HepG2 (cell line): ENCODE measurements around the gene LRIT2. TPM values are rescaled to one million over a fixed set of nuclear protein-coding genes. Genes with fewer than 3 reads are reported as not detected.
A peak's percentile ranks its signal among the peaks of the same experiment; 100 is the strongest.
"Not testable (repeated sequence)": the region's sequence is repeated elsewhere in the genome, so short reads cannot be mapped to it uniquely, and the experiment has no call there.

ENCODE experiments used
- ATAC-seq: fragments of 200-7000 bp; cut with Tn5 transposase; 3 replicates; pipeline ENCODE4 v1.9.1; 2020; ENCODE audit warnings: mild to moderate bottlenecking, moderate library complexity
- BruUV-seq: library from RNA; stranded (reverse); fragments of 400-500 nt; replicated peaks from 2 replicates; lab custom pipeline; 2021; lab: Mats Ljungman, UMichigan
- CTCF ChIA-PET: fragments of 300-600 bp; formaldehyde crosslinking; extraction: SDS; loops from one replicate; lab custom pipeline; 2021; ENCODE audit warnings: low total read pairs, inconsistent platforms, low intra/inter-chr PET ratio; lab: Yijun Ruan, JAX
- POLR2A ChIA-PET: fragments of 350-600 bp; sonication (Branson Sonifier 250); formaldehyde crosslinking; loops from one replicate; lab custom pipeline; 2020; ENCODE audit warnings: antibody characterized with exemption, inconsistent platforms; lab: Yijun Ruan, JAX
- DNase-seq: peaks from one replicate; pipeline ENCODE4 v3.0.0-alpha.2; 2015; ENCODE audit warnings: low spot score
- FAIRE-seq: peaks from 3 replicates; lab custom pipeline; 2011; peaks lifted over from hg19 to GRCh38; lab: Jason Lieb, UNC
- H2AFZ ChIP-seq: one replicate; pipeline ENCODE4 v1.6.1; 2011; ENCODE audit warnings: low read length, inconsistent platforms
- H3K27ac ChIP-seq: fragments of 300-600 bp; 3 replicates; pipeline ENCODE4 v1.8.0; 2011; ENCODE audit warnings: mixed run types, mild to moderate bottlenecking, mixed read lengths, low read length, inconsistent platforms; ENCODE audit not compliant: insufficient read depth; ENCODE audit errors: extremely low read length
- H3K27me3 ChIP-seq, 2 experiments: fragments of 200-600 bp in 1 of 2; 2 replicates in 1 of 2; 3 replicates in 1 of 2; pipeline versions ENCODE4 v1.6.0 to v1.8.0; 2011; ENCODE audit warnings: low read length in 2 of 2, mild to moderate bottlenecking in 2 of 2, moderate library complexity in 2 of 2, inconsistent platforms in 1 of 2; ENCODE audit not compliant: insufficient read depth in 2 of 2, control insufficient read depth in 1 of 2
- H3K36me3 ChIP-seq, 2 experiments: fragments of 200-600 bp in 1 of 2; replicated peaks in 1 of 2; 2 replicates in 1 of 2; 3 replicates in 1 of 2; pipeline versions ENCODE4 v1.5.1 to v1.8.0; 2011; ENCODE audit warnings: low read length in 2 of 2, inconsistent platforms in 1 of 2; ENCODE audit not compliant: insufficient read depth in 2 of 2, control insufficient read depth in 1 of 2
- H3K4me1 ChIP-seq: 2 replicates; pipeline ENCODE4 v1.5.1; 2012; ENCODE audit warnings: low read length, inconsistent platforms; ENCODE audit not compliant: insufficient read depth
- H3K4me2 ChIP-seq: 2 replicates; pipeline ENCODE4 v1.6.0; 2011; ENCODE audit warnings: low read depth, low read length, inconsistent platforms
- H3K4me3 ChIP-seq, 3 experiments: fragments of 200-600 bp in 1 of 3; sonication (generic), shearing (Covaris generic) in 1 of 3; replicated peaks in 1 of 3; 2 replicates each; pipeline ENCODE4 v1.5.1; 2011 to 2016; ENCODE audit warnings: low read length in 3 of 3, inconsistent platforms in 2 of 3, low read depth in 2 of 3, mild to moderate bottlenecking in 2 of 3, control low read depth in 1 of 3, mixed read lengths in 1 of 3; ENCODE audit not compliant: insufficient read depth in 1 of 3
- H3K79me2 ChIP-seq: one replicate; pipeline ENCODE4 v1.6.1; 2011; ENCODE audit warnings: low read length, inconsistent platforms; ENCODE audit not compliant: insufficient read depth
- H3K9ac ChIP-seq: 2 replicates; pipeline ENCODE4 v1.6.0; 2011; ENCODE audit warnings: mild to moderate bottlenecking, low read depth, low read length, inconsistent platforms; ENCODE audit not compliant: insufficient read depth
- H3K9me3 ChIP-seq: 2 replicates; pipeline ENCODE4 v1.5.1; 2012; ENCODE audit warnings: mild to moderate bottlenecking, low read length
- H4K20me1 ChIP-seq: 2 replicates; pipeline ENCODE4 v1.6.0; 2011; ENCODE audit warnings: inconsistent platforms, mild to moderate bottlenecking, low read length, moderate library complexity; ENCODE audit not compliant: insufficient read depth
- ELF3 ChIP-seq: IDR thresholded peaks from 2 replicates; pipeline ENCODE4 v1.6.1; 2016; ENCODE audit warnings: missing genetic modification reagents, missing compliant biosample characterization
- ZNF687 ChIP-seq: sonication (generic); formaldehyde crosslinking; IDR thresholded peaks from 2 replicates; pipeline ENCODE4 v1.5.1; 2020; ENCODE audit warnings: mild to moderate bottlenecking, missing genetic modification reagents, moderate library complexity
- WGBS: methylation state at CpG from one replicate; pipeline ENCODE4 v1.1.6; 2017; ENCODE audit warnings: low lambda C conversion rate; 5-methylcytosine and 5-hydroxymethylcytosine counted together
- in situ Hi-C: cut with HindIII; loops from 2 replicates; pipeline ENCODE4 v1.10.0; 2017; ENCODE audit warnings: low pct_unique_long_range_greater_than_20kb; ENCODE audit not compliant: extremely low pct_ligation_motif_present
- intact Hi-C: fragments of 100-400 bp; cut with micrococcal nuclease; formaldehyde crosslinking; loops from one replicate; pipeline ENCODE4 v1.10.0; 2022; ENCODE audit not compliant: unreplicated experiment
- polyA plus RNA-seq, 8 experiments: library from polyadenylated mRNA; depleted of rRNA in 3 of 8; stranded (reverse) in 7 of 8; unstranded in 1 of 8; fragments of >200 nt; fragmentation: Illumina TruSeq in 4 of 8; extraction: Trizol in 4 of 8; gene quantifications; 2 replicates each; pipeline versions ENCODE4 v1.2.1 to v1.2.3, GENCODE V29; 2011 to 2016; ENCODE audit warnings: low read depth in 4 of 8, missing spikeins in 1 of 8, mixed read lengths in 1 of 8; ENCODE audit not compliant: insufficient read depth in 1 of 8
- total RNA-seq, 5 experiments: library from RNA; depleted of rRNA; stranded (reverse); fragments of >200 nt; fragmentation: Illumina TruSeq; extraction: Trizol; gene quantifications; 2 replicates each; pipeline ENCODE4 v1.2.3, GENCODE V29; 2016; ENCODE audit warnings: low read depth in 1 of 5

Gene LRIT2
- total and polyA plus RNA-seq, 2 of the 13 experiments (the other 11 are each of a cell fraction or from before 2014, with no cell fraction given): not detected

GRCh38 chr10:84171700-84172466 is 53.5 kb downstream of the LRIT2 start:
- H2AFZ ChIP-seq, H3K27ac ChIP-seq, POLR2A ChIA-PET, intact Hi-C loops, H3K9ac ChIP-seq, CTCF ChIA-PET, in situ Hi-C loops, H3K36me3 ChIP-seq, FAIRE-seq, ATAC-seq, H4K20me1 ChIP-seq, BruUV-seq, DNase-seq, H3K79me2 ChIP-seq, H3K9me3 ChIP-seq, H3K27me3 ChIP-seq: not testable (repeated sequence)
- peak; percentile 20; the same call in 1 of the 2 replicates for TF ChIP-seq ZNF687 (CRISPR knock-in tag)
- TF ChIP-seq ELF3: 0 out of 2 replicates have a peak, but pooled peaks have one; percentile 17
- H3K4me1 ChIP-seq: peaks cover 18% of the 10 kb centered on the region
- H3K4me3 ChIP-seq: peak overlapping the region in 2 of 3 experiments; percentile 13 to 16; a peak in 2 of 6 replicates
- peak overlapping the region; percentile 49; the same call in 1 of the 2 replicates for H3K4me2 ChIP-seq
- 19% methylated on average over 12 of the region's 21 CpGs for WGBS

- WGBS: 47% methylated on average over 2 of the region's 2 CpGs
- BruUV-seq, ATAC-seq, DNase-seq, CTCF ChIA-PET, H3K27ac ChIP-seq, H3K9me3 ChIP-seq, H3K4me3 ChIP-seq, H3K27me3 ChIP-seq, intact Hi-C loops, H3K36me3 ChIP-seq, H2AFZ ChIP-seq, in situ Hi-C loops, POLR2A ChIA-PET, H4K20me1 ChIP-seq, H3K9ac ChIP-seq, H3K79me2 ChIP-seq, FAIRE-seq: not testable (repeated sequence)
- H3K4me1 ChIP-seq: peaks cover 18% of the 10 kb centered on the region
- H3K4me2 ChIP-seq: peak overlapping the region; percentile 49; the same call in 1 of the 2 replicates
Observed at GRCh38 chr10:84171237-84171636, 54.1 kb downstream of the LRIT2 start.

Other genes with a start within 250 kb of the LRIT2 start
- gene GHITM, start 86.0 kb downstream of the LRIT2 start, total RNA-seq (2016; rRNA removed; fragmentation: Illumina TruSeq; extraction: Trizol): 212 and 345 TPM in 2 replicates
- gene GHITM, start 86.0 kb downstream of the LRIT2 start, polyA plus RNA-seq (2011; rRNA removed): 145 and 163 TPM in 2 replicates
- not detected in 2 replicates for gene GPR15LG, start 51.7 kb downstream of the LRIT2 start, total RNA-seq (2016; rRNA removed; fragmentation: Illumina TruSeq; extraction: Trizol)
- not detected in 2 replicates for gene GPR15LG, start 51.7 kb downstream of the LRIT2 start, polyA plus RNA-seq (2011; rRNA removed)
- 0.04 TPM in 1 of 2 replicates, not detected in the other for gene CDHR1, start 31.0 kb downstream of the LRIT2 start, total RNA-seq (2016; rRNA removed; fragmentation: Illumina TruSeq; extraction: Trizol)
- 0.01 and 0.09 TPM in 2 replicates for gene CDHR1, start 31.0 kb downstream of the LRIT2 start, polyA plus RNA-seq (2011; rRNA removed)
- not detected in 2 replicates for gene LRIT1, start 16.0 kb upstream of the LRIT2 start, total RNA-seq (2016; rRNA removed; fragmentation: Illumina TruSeq; extraction: Trizol)
- gene LRIT1, start 16.0 kb upstream of the LRIT2 start, polyA plus RNA-seq (2011; rRNA removed): not detected in 2 replicates
- 0.24 and 0.71 TPM in 2 replicates for gene RGR, start 19.5 kb upstream of the LRIT2 start, total RNA-seq (2016; rRNA removed; fragmentation: Illumina TruSeq; extraction: Trizol)
- gene RGR, start 19.5 kb upstream of the LRIT2 start, polyA plus RNA-seq (2011; rRNA removed): 0.68 and 0.69 TPM in 2 replicates
- 17.2 and 17.4 TPM in 2 replicates for gene CCSER2, start 103.0 kb upstream of the LRIT2 start, total RNA-seq (2016; rRNA removed; fragmentation: Illumina TruSeq; extraction: Trizol)
- 10.3 and 13.3 TPM in 2 replicates for gene CCSER2, start 103.0 kb upstream of the LRIT2 start, polyA plus RNA-seq (2011; rRNA removed)